ENCODE measurements around the gene RSF1. TPM values are rescaled to one million over a fixed set of nuclear protein-coding genes. Genes with fewer than 3 reads are reported as not detected.

The RSF1 gene
- polyA plus RNA-seq, 1 of the 3 experiments (the other 2 are of a cell fraction): 8.4 TPM

DNA sequence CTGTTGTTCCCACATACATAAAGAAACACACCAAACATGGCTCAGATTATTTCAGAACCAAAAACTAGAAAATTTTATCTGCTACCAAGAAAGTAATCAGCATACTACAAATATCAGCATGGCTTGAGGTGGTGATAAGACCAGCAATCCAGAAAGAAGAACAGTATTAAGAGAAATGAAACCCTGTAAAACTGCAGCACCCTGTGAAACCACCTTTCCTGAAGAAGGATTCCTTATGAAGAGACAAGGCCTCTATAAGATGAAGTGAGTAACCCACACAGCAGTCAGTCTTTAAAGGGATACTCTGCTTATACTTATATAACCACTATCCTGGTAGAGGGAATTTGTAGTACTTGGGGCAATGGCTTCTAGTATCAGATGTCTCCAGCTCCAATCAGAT lies 49.9 kb downstream of the RSF1 start:
- H3K9me2 ChIP-seq: no peaks in the 10 kb centered on the region
- H3K9ac ChIP-seq: no peak overlapping the region
- H3K4me3 ChIP-seq (ENCODE audit: low read depth in 2 of 2, low read length in 1 of 2): no peak overlapping the region
- peaks cover 98% of the 10 kb centered on the region for H3K79me2 ChIP-seq (ENCODE audit: insufficient read depth)
- H3K4me2 ChIP-seq: no peak overlapping the region
- no peak overlapping the region for H2AFZ ChIP-seq (ENCODE audit: low read depth)
- no peaks in the 10 kb centered on the region for H3K27me3 ChIP-seq (ENCODE audit: insufficient read depth)
- POLR2A ChIA-PET: no interaction called here
- H4K20me1 ChIP-seq (ENCODE audit: insufficient read depth): peaks cover 92% of the 10 kb centered on the region
- no peaks in the 10 kb centered on the region for H3K9me3 ChIP-seq
- no peak for DNase-seq
- peaks cover 0 to 12% of the 10 kb centered on the region in 2 experiments; a peak in 2 of 4 replicates for H3K4me1 ChIP-seq (ENCODE audit: control insufficient read depth in 1 of 2, insufficient read depth in 2 of 2, low read depth in 1 of 2, low read length in 1 of 2)
- no peak for TF ChIP-seq TEAD4 (IDR thresholded peaks at IDR 0.05; ENCODE audit: borderline replicate concordance, insufficient read depth)
- TF ChIP-seq RFX5 (IDR thresholded peaks at IDR 0.05; ENCODE audit: low read length): no peak
- TF ChIP-seq, protein P1, sequence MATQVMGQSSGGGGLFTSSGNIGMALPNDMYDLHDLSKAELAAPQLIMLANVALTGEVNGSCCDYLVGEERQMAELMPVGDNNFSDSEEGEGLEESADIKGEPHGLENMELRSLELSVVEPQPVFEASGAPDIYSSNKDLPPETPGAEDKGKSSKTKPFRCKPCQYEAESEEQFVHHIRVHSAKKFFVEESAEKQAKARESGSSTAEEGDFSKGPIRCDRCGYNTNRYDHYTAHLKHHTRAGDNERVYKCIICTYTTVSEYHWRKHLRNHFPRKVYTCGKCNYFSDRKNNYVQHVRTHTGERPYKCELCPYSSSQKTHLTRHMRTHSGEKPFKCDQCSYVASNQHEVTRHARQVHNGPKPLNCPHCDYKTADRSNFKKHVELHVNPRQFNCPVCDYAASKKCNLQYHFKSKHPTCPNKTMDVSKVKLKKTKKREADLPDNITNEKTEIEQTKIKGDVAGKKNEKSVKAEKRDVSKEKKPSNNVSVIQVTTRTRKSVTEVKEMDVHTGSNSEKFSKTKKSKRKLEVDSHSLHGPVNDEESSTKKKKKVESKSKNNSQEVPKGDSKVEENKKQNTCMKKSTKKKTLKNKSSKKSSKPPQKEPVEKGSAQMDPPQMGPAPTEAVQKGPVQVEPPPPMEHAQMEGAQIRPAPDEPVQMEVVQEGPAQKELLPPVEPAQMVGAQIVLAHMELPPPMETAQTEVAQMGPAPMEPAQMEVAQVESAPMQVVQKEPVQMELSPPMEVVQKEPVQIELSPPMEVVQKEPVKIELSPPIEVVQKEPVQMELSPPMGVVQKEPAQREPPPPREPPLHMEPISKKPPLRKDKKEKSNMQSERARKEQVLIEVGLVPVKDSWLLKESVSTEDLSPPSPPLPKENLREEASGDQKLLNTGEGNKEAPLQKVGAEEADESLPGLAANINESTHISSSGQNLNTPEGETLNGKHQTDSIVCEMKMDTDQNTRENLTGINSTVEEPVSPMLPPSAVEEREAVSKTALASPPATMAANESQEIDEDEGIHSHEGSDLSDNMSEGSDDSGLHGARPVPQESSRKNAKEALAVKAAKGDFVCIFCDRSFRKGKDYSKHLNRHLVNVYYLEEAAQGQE (IDR thresholded peaks at IDR 0.05; ENCODE audit: low read depth, low read length): no peak
- no peak for TF ChIP-seq RXRA (IDR thresholded peaks at IDR 0.05; ENCODE audit: borderline replicate concordance, low read depth)
- TF ChIP-seq NFIC (IDR thresholded peaks at IDR 0.05; ENCODE audit: borderline replicate concordance): no peak
- CTCF ChIA-PET: interaction anchor here (0.6 to 0.9 kb wide), 2 partner anchors 15 to 34 kb away, joined by 3 read pairs; no protein-coding TSS in a partner anchor
- H3K27ac ChIP-seq (ENCODE audit: low read depth in 2 of 2, low read length in 1 of 2): no peak overlapping the region
- H3K36me3 ChIP-seq (replicated peaks in 1 of 2; ENCODE audit: control insufficient read depth in 1 of 2, insufficient read depth in 2 of 2, low read length in 1 of 2): no peaks in the 10 kb centered on the region
- H3F3A ChIP-seq (replicated peaks; ENCODE audit: insufficient read depth): peaks cover 8% of the 10 kb centered on the region

DNA sequence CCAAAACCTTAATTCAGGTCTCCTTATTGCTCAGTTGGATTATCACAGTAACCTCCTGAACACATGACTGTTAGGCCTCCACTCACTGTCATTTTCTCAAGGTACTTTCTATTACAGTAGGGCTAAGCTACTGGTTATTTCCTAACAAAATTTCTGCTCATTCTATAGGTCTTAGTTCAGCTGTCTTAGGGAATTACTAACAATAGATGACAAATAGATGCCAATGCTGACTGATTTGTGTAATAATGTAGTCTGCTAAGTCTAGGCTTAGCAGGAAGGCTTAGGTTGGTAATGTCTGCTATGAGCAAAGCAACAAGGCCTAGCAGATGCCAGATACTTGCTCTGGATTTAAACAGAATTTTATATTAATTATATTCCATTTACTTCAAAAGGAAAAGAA lies 58.1 kb downstream of the RSF1 start:
- H3K79me2 ChIP-seq (ENCODE audit: insufficient read depth): peaks cover 52% of the 10 kb centered on the region
- H3K4me3 ChIP-seq (ENCODE audit: low read depth in 2 of 2, low read length in 1 of 2): no peak overlapping the region
- peaks cover 27% of the 10 kb centered on the region for H4K20me1 ChIP-seq (ENCODE audit: insufficient read depth)
- no peak overlapping the region for H3K27ac ChIP-seq (ENCODE audit: low read depth in 2 of 2, low read length in 1 of 2)
- no peak overlapping the region for H3K4me2 ChIP-seq
- H3K36me3 ChIP-seq (replicated peaks in 1 of 2; ENCODE audit: control insufficient read depth in 1 of 2, insufficient read depth in 2 of 2, low read length in 1 of 2): peaks cover 32 to 46% of the 10 kb centered on the region in 2 experiments
- H3K9me2 ChIP-seq: no peaks in the 10 kb centered on the region
- no peaks in the 10 kb centered on the region for H3K9me3 ChIP-seq
- CTCF ChIA-PET: interaction anchor here (1.2 kb wide), 1 partner anchor 283 kb away, joined by 3 read pairs; no protein-coding TSS in a partner anchor
- H2AFZ ChIP-seq (ENCODE audit: low read depth): no peak overlapping the region
- POLR2A ChIA-PET: no interaction called here
- no peaks in the 10 kb centered on the region for H3K27me3 ChIP-seq (ENCODE audit: insufficient read depth)
- no peak for DNase-seq
- peaks cover 8% of the 10 kb centered on the region for H3F3A ChIP-seq (replicated peaks; ENCODE audit: insufficient read depth)
- H3K4me1 ChIP-seq (ENCODE audit: control insufficient read depth in 1 of 2, insufficient read depth in 2 of 2, low read depth in 1 of 2, low read length in 1 of 2): no peaks in the 10 kb centered on the region
- no peak overlapping the region for H3K9ac ChIP-seq
- TF ChIP-seq POLR2AphosphoS5 (IDR thresholded peaks at IDR 0.05; ENCODE audit: low read depth, low read length) (no peak), ELF1 (IDR thresholded peaks at IDR 0.05) (no peak), RAD21 (IDR thresholded peaks at IDR 0.05; ENCODE audit: low read length) (no peak), NFIC (IDR thresholded peaks at IDR 0.05; ENCODE audit: borderline replicate concordance) (no peak), EZH2phosphoT487 (IDR thresholded peaks at IDR 0.05; ENCODE audit: borderline replicate concordance, low read depth) (no peak), TEAD4 (IDR thresholded peaks at IDR 0.05; ENCODE audit: borderline replicate concordance, insufficient read depth) (no peak), FOXJ3 (CRISPR knock-in tag; IDR thresholded peaks at IDR 0.05) (no peak), RFX5 (IDR thresholded peaks at IDR 0.05; ENCODE audit: low read length) (no peak)
- TF ChIP-seq, protein P2, sequence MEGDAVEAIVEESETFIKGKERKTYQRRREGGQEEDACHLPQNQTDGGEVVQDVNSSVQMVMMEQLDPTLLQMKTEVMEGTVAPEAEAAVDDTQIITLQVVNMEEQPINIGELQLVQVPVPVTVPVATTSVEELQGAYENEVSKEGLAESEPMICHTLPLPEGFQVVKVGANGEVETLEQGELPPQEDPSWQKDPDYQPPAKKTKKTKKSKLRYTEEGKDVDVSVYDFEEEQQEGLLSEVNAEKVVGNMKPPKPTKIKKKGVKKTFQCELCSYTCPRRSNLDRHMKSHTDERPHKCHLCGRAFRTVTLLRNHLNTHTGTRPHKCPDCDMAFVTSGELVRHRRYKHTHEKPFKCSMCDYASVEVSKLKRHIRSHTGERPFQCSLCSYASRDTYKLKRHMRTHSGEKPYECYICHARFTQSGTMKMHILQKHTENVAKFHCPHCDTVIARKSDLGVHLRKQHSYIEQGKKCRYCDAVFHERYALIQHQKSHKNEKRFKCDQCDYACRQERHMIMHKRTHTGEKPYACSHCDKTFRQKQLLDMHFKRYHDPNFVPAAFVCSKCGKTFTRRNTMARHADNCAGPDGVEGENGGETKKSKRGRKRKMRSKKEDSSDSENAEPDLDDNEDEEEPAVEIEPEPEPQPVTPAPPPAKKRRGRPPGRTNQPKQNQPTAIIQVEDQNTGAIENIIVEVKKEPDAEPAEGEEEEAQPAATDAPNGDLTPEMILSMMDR (IDR thresholded peaks at IDR 0.05): no peak
- TF ChIP-seq, protein P3, sequence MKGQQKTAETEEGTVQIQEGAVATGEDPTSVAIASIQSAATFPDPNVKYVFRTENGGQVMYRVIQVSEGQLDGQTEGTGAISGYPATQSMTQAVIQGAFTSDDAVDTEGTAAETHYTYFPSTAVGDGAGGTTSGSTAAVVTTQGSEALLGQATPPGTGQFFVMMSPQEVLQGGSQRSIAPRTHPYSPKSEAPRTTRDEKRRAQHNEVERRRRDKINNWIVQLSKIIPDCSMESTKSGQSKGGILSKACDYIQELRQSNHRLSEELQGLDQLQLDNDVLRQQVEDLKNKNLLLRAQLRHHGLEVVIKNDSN (IDR thresholded peaks at IDR 0.05; ENCODE audit: borderline replicate concordance, low read depth): no peak

Measured in SK-N-SH (cell line).